Astrocyte of the spinal cord (primary cell): Measurements from ENCODE around the gene HSBP1L1.
"Not testable (repeated sequence)": the region's sequence is repeated elsewhere in the genome, so short reads cannot be mapped to it uniquely, and the experiment has no call there.

Experiments used
- DNase-seq: peaks from one replicate; pipeline ENCODE4 v3.0.0; 2011; ENCODE audit warnings: low read depth, low spot score
- H3K4me3 ChIP-seq: 2 replicates; pipeline ENCODE4 v1.5.1; 2011; ENCODE audit warnings: low read depth, mild to moderate bottlenecking, low read length, moderate library complexity
- CTCF ChIP-seq: IDR thresholded peaks from 2 replicates; pipeline ENCODE4 v1.5.1; 2012; ENCODE audit warnings: low read depth, mild to moderate bottlenecking, low read length, inconsistent platforms
- in situ Hi-C: cut with HindIII; loops from 2 replicates; pipeline ENCODE4 v1.10.0; 2017; ENCODE audit warnings: low sequenced_read_pairs

Gene HSBP1L1

GRCh38 chr18:79952996-79953559 is 11.4 kb upstream of the HSBP1L1 start:
- in situ Hi-C loops: no loop called here
- no peak overlapping the region for H3K4me3 ChIP-seq
- no peak for DNase-seq
- TF ChIP-seq CTCF: no peak

DNA sequence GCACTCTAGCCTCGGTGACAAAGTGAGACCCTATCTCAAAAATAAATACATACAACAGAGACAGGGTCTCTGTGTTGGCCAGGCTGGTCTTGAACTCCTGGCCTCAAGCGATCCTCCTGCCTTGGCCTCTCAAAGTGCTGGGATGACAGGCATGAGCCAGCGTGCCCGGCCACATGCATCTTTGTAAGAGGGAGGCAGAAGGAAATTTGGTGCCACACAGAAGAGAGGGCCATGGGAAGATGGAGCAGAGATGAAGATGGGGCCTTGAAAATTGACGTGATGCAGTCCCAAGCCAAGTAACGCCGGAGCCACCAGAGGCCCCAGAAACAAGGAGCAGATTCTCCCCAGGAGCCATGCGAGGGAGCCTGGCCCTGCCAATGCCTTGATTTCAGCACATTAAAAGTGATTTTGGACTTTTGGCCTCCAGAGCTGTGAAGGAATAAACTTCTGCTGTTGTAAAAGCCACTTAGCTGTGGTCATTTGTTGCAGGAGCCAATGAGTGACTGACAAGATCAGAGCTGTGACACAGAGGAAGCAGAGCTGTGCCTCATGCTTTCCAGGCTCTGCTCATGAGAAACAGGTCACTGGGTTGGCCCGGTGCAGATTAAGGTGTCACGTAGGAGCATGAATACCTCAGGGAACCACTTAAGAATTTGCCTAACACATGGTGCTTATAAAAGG is 10.3 kb upstream of the HSBP1L1 start:
- DNase-seq: no peak
- in situ Hi-C loops: no loop called here

GRCh38 chr18:79954791-79955190 is 9.7 kb upstream of the HSBP1L1 start:
- in situ Hi-C loops: no loop called here
- no peak for TF ChIP-seq CTCF
- H3K4me3 ChIP-seq: no peak overlapping the region
- no peak for DNase-seq

More for the DNA sequence above, 10.3 kb upstream of the HSBP1L1 start:
- H3K4me3 ChIP-seq: no peak overlapping the region
- no peak for TF ChIP-seq CTCF

DNA sequence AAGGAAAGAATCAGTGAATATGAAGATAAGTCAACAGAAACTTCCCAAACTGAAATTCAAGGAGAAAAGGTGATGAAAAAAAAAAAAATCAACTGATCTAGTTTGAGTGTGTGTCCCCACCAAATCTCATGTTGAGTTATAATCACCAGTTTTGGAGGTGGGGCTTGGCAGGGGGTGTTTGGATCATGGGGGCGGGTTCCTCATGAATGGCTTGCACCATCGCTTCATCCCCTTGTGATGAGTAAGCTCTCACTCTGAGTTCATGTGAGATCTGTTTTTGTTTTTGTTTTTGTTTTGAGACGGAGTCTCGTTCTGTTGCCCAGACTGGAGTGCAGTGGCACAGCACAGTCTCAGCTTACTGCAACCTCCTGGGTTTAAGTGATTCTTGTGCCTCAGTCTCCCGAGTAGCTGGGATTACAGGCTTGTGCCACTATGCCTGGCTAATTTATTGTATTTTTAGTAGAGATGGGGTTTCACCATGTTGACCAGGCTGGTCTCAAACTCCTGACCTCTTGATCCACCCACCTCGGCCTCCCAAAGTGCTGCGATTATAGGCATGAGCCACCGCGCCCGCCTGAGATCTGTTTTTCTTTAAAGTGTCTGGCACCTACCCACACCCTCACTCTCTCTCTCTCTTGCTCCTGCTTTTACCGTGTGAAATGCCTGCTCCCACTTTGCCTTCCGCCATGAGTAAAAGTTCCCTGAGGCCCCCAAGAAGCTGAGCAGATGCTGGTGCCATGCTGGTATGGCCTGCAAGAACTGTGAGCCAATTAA is 9.0 kb upstream of the HSBP1L1 start:
- in situ Hi-C loops: no loop called here
- H3K4me3 ChIP-seq: no peak overlapping the region
- no peak for DNase-seq
- TF ChIP-seq CTCF: no peak

DNA sequence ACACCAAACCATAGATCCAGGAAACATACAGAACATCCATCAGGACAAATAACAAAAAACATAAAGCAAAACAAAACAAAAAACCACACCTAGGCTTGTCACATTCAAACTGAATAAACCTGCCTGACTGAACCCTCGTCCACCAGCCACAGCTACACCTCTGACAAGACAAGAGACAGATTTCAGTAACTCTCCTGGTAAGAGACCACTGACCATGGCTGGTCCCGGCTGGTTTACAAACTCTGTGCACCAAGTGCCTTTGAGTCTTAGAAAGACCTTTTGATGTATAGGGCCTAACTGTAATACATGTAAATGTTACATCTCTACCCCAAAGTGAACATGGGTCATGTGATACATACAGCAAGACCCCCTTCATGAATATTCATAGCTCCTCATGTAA is 8.2 kb upstream of the HSBP1L1 start:
- no peak for DNase-seq
- no peak overlapping the region for H3K4me3 ChIP-seq
- in situ Hi-C loops: no loop called here
- TF ChIP-seq CTCF: no peak

DNA sequence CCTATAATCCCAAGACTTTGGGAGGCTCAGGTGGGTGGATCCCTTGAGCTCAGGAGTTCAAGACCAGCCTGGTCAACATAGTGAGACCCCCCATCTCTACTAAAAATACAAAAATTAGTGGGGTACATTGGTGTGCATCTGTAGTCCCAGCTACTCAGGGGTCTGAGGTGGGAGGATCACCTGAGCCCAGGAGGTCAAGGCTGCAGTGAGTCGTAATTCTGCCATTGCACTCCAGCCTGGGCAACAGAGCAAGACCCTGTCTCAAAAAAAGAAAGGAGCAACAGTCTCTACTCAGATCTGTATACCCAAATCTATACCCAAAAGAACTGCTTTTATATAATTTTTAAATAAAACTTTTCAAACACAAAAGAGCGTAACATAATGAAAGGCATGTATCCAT is 5.5 kb upstream of the HSBP1L1 start:
- DNase-seq: no peak
- in situ Hi-C loops: no loop called here
- no peak for TF ChIP-seq CTCF
- no peak overlapping the region for H3K4me3 ChIP-seq

DNA sequence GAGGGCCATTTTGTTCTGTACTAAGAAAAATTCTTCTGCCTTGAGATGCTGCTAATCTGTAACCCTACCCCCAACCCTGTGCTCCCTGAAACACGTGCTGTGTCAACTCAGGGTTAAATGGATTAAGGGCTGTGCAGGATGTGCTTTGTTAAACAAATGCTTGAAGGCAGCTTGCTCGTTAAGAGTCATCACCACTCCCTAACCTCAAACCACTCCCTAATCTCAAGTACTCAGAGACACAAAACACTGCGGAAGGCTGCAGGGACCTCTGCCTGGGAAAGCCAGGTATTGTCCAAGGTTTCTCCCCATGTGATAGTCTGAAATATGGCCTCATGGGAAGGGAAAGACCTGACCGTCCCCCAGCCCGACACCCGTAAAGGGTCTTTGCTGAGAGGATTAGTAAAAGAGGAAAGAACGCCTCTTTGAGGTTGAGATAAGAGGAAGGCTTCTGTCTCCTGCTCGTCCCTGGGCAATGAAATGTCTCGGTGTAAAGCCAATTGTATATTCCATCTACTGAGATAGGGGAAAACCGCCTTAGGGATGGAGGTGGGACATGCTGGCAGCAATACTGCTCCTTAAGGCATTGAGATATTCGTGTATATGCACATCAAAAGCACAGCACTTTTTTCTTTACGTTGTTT is 4.2 kb upstream of the HSBP1L1 start:
- in situ Hi-C loops, DNase-seq, H3K4me3 ChIP-seq: not testable (repeated sequence)
